Esophagus muscularis mucosa (tissue), 4 donors: ENCODE results near the gene RAB3C.

Source experiments
- EP300 ChIP-seq: sonication (generic); formaldehyde crosslinking; IDR thresholded peaks from one replicate; pipeline ENCODE4 v1.6.1; 2017; ENCODE audit warnings: antibody characterized with exemption
- POLR2A ChIP-seq: fragments of 450-650 bp; IDR thresholded peaks from one replicate; pipeline ENCODE4 v1.6.1; 2017; ENCODE audit warnings: antibody characterized with exemption, moderate library complexity, mild to moderate bottlenecking, low read depth
- POLR2AphosphoS5 ChIP-seq, 2 donors: sonication (generic); formaldehyde crosslinking; IDR thresholded peaks; one replicate each; pipeline ENCODE4 v1.6.1; 2017; ENCODE audit warnings: antibody characterized with exemption in 2 of 2
- TF ChIP-seq, protein P1 (sequence below), 3 experiments: fragments of 200-600 bp in 2 of 3; fragments of 450-650 bp in 1 of 3; sonication (generic) in 2 of 3; IDR thresholded peaks; one replicate each; pipeline ENCODE4 v1.5.1; 2017 to 2019; ENCODE audit warnings: antibody characterized with exemption in 3 of 3, mild to moderate bottlenecking in 2 of 3, moderate library complexity in 1 of 3

- TF ChIP-seq POLR2AphosphoS5 (IDR thresholded peaks at IDR 0.05) (no peak), EP300 (no peak), POLR2A (no peak)
- TF ChIP-seq, protein P1, sequence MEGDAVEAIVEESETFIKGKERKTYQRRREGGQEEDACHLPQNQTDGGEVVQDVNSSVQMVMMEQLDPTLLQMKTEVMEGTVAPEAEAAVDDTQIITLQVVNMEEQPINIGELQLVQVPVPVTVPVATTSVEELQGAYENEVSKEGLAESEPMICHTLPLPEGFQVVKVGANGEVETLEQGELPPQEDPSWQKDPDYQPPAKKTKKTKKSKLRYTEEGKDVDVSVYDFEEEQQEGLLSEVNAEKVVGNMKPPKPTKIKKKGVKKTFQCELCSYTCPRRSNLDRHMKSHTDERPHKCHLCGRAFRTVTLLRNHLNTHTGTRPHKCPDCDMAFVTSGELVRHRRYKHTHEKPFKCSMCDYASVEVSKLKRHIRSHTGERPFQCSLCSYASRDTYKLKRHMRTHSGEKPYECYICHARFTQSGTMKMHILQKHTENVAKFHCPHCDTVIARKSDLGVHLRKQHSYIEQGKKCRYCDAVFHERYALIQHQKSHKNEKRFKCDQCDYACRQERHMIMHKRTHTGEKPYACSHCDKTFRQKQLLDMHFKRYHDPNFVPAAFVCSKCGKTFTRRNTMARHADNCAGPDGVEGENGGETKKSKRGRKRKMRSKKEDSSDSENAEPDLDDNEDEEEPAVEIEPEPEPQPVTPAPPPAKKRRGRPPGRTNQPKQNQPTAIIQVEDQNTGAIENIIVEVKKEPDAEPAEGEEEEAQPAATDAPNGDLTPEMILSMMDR (IDR thresholded peaks at IDR 0.05), result no peak
Measured at GRCh38 chr5:58847041-58847440, 264.2 kb downstream of the RAB3C start.
